GM06990 (cell line): ENCODE data around the gene KCNK4.

Source experiments
- DNase-seq: peaks from one replicate; pipeline ENCODE4 v3.0.0-alpha.2; 2011; ENCODE audit not compliant: insufficient read length; ENCODE audit errors: extremely low read depth
- H3K27me3 ChIP-seq: replicated peaks from 2 replicates; pipeline ENCODE4 v1.6.0; 2011; ENCODE audit warnings: low read length; ENCODE audit not compliant: control insufficient read depth, insufficient read depth
- H3K36me3 ChIP-seq: 2 replicates; pipeline ENCODE4 v1.5.1; 2011; ENCODE audit warnings: low read length; ENCODE audit not compliant: control insufficient read depth, insufficient read depth
- H3K4me3 ChIP-seq: replicated peaks from 2 replicates; pipeline ENCODE4 v1.5.1; 2011; ENCODE audit warnings: low read depth, mild to moderate bottlenecking, control low read depth, low read length
- TF ChIP-seq, protein P1 (sequence below): IDR thresholded peaks from 2 replicates; pipeline ENCODE4 v1.5.1; 2011; ENCODE audit warnings: low read length, control low read depth, mild to moderate bottlenecking, inconsistent platforms; ENCODE audit not compliant: insufficient read depth, poor library complexity, severe bottlenecking

Gene KCNK4

DNA sequence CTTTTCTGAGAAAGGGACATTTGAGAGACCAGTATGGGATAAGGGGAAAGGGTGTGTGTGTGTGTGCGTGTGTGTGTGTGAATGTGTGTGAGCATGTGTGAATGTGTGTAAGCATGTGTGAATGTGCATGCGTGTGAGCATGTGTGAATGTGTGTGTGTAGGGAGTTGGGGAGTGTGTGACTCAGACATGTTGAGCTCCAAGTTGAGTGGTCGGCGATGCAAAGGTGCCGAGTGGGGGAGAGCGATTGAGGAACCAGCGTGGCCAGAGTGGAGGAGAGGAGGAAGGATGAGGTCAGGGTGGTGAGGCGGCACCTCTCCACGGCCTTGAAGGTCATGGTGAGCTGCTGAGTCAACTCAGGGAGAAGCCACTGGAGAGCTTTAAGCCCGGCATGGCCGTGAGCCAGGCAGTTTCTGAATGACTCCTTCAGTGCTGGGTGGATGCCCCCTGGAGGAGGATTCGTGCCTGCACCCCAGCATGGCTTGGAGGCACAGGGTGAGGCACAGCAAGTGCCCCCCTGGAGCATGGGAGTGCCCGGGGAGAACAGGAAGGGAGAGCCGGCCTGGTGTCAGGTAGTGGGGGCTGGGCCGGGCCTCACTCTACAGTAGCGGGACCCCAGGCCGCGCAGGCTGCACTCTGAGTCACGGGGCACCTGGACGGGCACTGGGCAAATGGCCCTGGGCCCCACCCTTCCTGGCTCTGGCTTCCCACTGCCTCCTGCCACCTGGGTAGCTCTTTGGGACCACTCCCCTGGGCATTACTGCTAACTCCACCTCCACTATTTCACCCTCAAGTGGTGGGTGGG is 40.7 kb downstream of the KCNK4 start:
- H3K4me3 ChIP-seq: no peak overlapping the region
- H3K27me3 ChIP-seq: no peaks in the 10 kb centered on the region
- TF ChIP-seq, protein P1, sequence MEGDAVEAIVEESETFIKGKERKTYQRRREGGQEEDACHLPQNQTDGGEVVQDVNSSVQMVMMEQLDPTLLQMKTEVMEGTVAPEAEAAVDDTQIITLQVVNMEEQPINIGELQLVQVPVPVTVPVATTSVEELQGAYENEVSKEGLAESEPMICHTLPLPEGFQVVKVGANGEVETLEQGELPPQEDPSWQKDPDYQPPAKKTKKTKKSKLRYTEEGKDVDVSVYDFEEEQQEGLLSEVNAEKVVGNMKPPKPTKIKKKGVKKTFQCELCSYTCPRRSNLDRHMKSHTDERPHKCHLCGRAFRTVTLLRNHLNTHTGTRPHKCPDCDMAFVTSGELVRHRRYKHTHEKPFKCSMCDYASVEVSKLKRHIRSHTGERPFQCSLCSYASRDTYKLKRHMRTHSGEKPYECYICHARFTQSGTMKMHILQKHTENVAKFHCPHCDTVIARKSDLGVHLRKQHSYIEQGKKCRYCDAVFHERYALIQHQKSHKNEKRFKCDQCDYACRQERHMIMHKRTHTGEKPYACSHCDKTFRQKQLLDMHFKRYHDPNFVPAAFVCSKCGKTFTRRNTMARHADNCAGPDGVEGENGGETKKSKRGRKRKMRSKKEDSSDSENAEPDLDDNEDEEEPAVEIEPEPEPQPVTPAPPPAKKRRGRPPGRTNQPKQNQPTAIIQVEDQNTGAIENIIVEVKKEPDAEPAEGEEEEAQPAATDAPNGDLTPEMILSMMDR: peak; percentile 79
- peak; percentile 83 for DNase-seq
- H3K36me3 ChIP-seq: no peaks in the 10 kb centered on the region; the same call in 1 of the 2 replicates

DNA sequence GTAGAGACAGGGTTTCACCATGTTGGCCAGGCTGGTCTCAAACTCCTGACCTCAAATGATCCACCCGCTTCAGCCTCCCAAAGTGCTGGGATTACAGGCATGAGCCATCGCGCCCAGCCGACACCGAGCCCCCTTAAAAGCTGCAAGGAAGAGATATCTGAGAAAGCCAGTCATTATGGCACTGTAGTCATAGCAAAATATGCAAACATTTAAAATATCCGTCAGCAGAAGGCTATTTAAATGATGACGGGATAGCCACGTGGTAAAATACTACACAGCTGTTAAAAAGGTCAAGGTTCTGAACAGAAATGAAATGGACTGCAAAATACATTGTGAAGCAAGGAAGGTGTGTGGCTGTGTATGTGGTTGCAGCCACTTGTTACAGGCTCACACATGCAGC is 42.5 kb downstream of the KCNK4 start:
- Histone ChIP-seq H3K27me3 (no peaks in the 10 kb centered on the region), H3K36me3 (peaks cover 3% of the 10 kb centered on the region), H3K4me3 (no peak overlapping the region)
- DNase-seq: no peak
- TF ChIP-seq, protein P1: no peak

DNA sequence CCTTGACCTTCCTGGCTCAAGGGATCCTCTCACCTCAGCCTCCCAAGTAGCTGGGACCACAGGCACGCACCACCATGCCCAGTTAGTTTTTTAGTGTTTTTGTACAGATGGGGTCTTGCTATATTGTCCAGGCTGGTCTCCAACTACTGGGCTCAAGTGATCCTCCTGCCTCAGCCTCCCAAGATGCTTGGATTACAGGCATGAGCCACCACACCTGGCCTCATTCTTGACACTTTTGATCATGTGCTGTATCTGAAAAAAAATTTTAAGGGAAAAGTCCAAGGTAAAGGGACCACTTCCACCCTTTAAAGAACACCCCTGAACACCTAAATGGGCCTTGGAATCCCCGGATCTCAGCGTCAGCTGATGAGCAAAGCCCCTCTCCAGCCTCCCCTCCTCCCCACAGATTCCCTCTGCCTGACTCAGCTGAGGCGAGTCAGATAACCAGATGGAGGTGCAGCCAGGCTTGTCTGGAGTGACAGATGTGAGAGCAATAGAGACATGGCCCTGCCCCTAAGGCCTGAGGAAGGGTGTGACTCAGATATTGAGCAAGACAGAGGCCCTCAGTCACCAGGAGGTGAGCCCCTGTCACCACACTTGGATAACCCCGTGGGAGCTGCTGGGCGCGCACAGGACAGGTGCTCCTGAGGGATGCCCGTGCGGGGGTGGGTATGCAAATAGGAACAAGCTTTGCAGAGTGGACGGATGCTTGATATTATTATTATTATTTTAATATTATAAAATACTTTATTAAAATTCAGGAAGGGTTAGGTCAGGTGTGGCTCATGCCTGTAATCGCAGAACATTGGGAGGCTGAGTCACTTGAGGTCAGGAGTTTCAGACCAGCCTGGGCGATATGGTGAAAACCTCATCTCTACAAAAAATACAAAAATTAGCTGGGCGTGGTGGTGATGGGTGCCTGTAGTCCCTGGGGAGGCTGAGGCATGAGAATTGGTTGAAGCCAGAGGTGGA is 43.9 kb downstream of the KCNK4 start:
- Histone ChIP-seq H3K36me3 (peaks cover 3% of the 10 kb centered on the region), H3K27me3 (no peaks in the 10 kb centered on the region), H3K4me3 (no peak overlapping the region; the same call in 1 of the 2 replicates)
- DNase-seq: peak; percentile 81
- TF ChIP-seq, protein P1: no peak

DNA sequence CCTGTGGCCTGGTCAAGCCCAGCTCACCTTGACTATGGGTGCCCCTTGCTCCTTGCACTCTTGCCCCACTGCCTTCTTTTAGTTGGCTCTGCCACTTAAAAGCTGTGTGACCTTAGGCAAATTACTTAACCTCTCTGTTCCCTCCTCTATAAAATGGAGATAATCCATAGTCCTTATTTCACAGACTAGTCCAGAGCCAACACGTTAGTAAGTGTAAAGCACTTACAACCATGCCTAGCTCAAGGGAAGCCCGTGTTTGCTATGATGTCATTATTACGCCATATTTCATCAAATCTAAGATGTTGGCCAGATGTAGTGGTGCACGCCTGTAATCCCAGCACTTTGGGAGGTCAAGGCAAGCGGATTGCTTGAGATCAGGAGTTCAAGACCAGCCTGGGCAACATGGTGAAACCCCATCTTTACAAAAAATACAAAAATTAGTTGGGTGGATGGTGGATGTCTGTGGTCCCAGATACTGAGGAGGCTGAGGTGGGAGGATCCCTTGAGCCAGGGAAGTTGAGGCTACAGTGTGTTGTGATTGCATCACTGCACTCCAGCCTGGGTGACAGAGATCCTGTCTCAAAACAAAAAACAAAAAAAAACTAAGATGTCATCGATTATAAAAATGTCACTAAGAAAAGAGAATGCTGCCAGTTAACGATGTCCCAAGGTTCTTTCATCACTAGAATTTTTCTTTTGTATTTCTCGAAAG is 46.6 kb downstream of the KCNK4 start:
- TF ChIP-seq, protein P1: no peak
- H3K27me3 ChIP-seq: no peaks in the 10 kb centered on the region
- no peak overlapping the region for H3K4me3 ChIP-seq
- H3K36me3 ChIP-seq: peaks cover 3% of the 10 kb centered on the region
- no peak for DNase-seq

DNA sequence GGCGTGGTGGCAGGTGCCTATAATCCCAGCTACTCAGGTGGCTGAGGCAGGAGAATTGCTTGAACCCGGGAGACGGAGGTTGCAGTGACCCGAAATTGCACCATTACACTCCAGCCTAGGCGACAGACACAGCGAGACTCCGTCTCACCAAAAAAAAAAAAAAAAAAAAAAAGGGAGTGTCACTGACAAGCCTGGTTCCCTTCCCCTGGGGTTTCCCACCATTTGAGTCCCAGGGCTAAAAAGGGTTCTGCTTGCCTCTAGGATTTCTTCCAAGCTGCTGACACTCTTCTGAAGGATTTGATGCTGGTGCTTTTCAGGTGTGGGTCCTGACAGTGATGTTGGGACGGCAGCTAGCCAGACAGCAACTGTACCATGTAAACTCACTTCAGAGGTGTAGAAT is 47.6 kb downstream of the KCNK4 start:
- H3K36me3 ChIP-seq: peaks cover 6% of the 10 kb centered on the region
- DNase-seq: no peak
- H3K4me3 ChIP-seq: no peak overlapping the region
- TF ChIP-seq, protein P1: no peak
- no peaks in the 10 kb centered on the region for H3K27me3 ChIP-seq
